ENCODE measurements around the gene HDAC6. TPM values are rescaled to one million over a fixed set of nuclear protein-coding genes. Genes with fewer than 3 reads are reported as not detected.

The HDAC6 gene
- total RNA-seq, 1 experiment from 2014 or later: 49.4 TPM

- no peak for TF ChIP-seq EZH2 (IDR thresholded peaks at IDR 0.05; ENCODE audit: borderline replicate concordance, low read depth, low read length, poor library complexity, severe bottlenecking)
- TF ChIP-seq CTCF (conservative IDR thresholded peaks at IDR 0.05; ENCODE audit: low read depth, low read length): no peak
- Histone ChIP-seq H3K27ac (ENCODE audit: low read depth, low read length, poor library complexity, severe bottlenecking) (no peak overlapping the region), H3K4me1 (ENCODE audit: insufficient read depth, low read length, poor library complexity, severe bottlenecking) (no peaks in the 10 kb centered on the region), H3K9me3 (ENCODE audit: low read depth, low read length, poor library complexity, severe bottlenecking) (no peaks in the 10 kb centered on the region), H3K4me3 (ENCODE audit: low read depth, low read length, poor library complexity, severe bottlenecking) (no peak overlapping the region), H3K36me3 (ENCODE audit: insufficient read depth, low read length, poor library complexity, severe bottlenecking) (no peaks in the 10 kb centered on the region), H3K27me3 (replicated peaks; ENCODE audit: insufficient read depth, low read depth, low read length, poor library complexity) (no peaks in the 10 kb centered on the region)
- intact Hi-C loops (cut with micrococcal nuclease; ENCODE audit: unreplicated experiment): no loop called here
- ChIA-PET POLR2A (ENCODE audit: low non-redundant PET) (no interaction called here), CTCF (interaction anchor here (0.5 kb wide), 1 partner anchor 253 kb away, joined by 6 read pairs; the partner anchor contains the start of gene TBC1D25)
- no peak for DNase-seq (ENCODE audit: low spot score)
- no TSS peak for BruUV-seq (replicated peaks)
These were observed 9.6 kb upstream of the HDAC6 start for GRCh38 chrX:48792219-48792618.

DNA sequence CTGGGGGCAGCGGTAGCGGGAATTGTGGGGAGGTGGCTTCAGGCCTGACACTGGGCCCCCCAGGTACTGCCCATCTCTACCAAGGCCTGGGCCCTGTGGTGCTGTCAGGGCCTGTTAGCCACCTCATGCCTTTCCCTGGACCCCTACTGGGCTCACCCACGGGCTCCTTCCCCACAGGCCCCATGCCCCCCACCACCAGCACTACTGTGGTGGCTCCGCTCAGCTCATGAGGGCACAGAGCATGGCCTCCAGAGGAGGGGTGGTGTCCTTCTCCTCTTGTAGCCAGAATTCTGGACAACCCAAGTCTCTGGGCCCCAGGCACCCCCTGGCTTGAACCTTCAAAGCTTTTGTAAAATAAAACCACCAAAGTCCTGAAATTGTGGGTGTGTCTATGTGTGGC lies 7.9 kb upstream of the HDAC6 start:
- no TSS peak for BruUV-seq (replicated peaks)
- POLR2A ChIA-PET (ENCODE audit: low non-redundant PET): no interaction called here
- no peak for DNase-seq (ENCODE audit: low spot score)

DNA sequence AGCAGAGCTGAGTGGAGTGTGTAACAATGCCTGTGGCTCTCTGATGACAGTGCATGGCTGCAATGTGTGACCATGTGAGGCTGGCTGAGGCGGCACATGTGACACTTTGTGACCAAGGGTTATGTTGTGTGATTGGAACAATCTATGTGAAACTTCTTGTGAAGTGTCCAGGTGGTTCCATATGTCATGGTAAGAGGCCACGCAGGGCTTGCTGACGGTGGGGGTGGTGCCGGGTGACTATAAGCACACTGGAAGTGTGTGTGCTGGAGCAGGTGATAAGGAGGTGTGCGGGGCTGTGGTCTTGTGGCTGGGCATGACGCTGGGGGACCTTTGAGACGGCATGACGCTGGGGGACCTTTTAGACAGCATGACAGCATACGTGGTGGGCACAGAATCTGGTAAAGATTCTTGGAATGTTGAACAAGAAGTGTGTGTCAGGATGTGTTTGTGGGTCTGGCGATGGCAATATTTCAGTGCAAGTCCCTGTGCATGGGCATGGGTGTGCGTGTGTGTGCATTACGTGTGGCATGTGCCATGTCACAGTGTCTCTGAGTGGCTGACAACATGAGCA lies 7.4 kb upstream of the HDAC6 start:
- no peak for DNase-seq (ENCODE audit: low spot score)
- no peak for TF ChIP-seq CTCF (conservative IDR thresholded peaks at IDR 0.05; ENCODE audit: low read depth, low read length)
- no peak for TF ChIP-seq EZH2 (IDR thresholded peaks at IDR 0.05; ENCODE audit: borderline replicate concordance, low read depth, low read length, poor library complexity, severe bottlenecking)
- ChIA-PET POLR2A (ENCODE audit: low non-redundant PET) (no interaction called here), CTCF (no interaction called here)
- H3K27me3 ChIP-seq (replicated peaks; ENCODE audit: insufficient read depth, low read depth, low read length, poor library complexity): no peaks in the 10 kb centered on the region
- H3K36me3 ChIP-seq (ENCODE audit: insufficient read depth, low read length, poor library complexity, severe bottlenecking): no peaks in the 10 kb centered on the region
- H3K27ac ChIP-seq (ENCODE audit: low read depth, low read length, poor library complexity, severe bottlenecking): no peak overlapping the region
- H3K4me3 ChIP-seq (ENCODE audit: low read depth, low read length, poor library complexity, severe bottlenecking): no peak overlapping the region
- BruUV-seq (replicated peaks): no TSS peak
- no peaks in the 10 kb centered on the region for H3K9me3 ChIP-seq (ENCODE audit: low read depth, low read length, poor library complexity, severe bottlenecking)
- no peaks in the 10 kb centered on the region for H3K4me1 ChIP-seq (ENCODE audit: insufficient read depth, low read length, poor library complexity, severe bottlenecking)
- intact Hi-C loops (cut with micrococcal nuclease; ENCODE audit: unreplicated experiment): no loop called here

More for the DNA sequence above, 7.9 kb upstream of the HDAC6 start:
- H3K4me1 ChIP-seq (ENCODE audit: insufficient read depth, low read length, poor library complexity, severe bottlenecking): no peaks in the 10 kb centered on the region
- H3K27ac ChIP-seq (ENCODE audit: low read depth, low read length, poor library complexity, severe bottlenecking): no peak overlapping the region
- intact Hi-C loops (cut with micrococcal nuclease; ENCODE audit: unreplicated experiment): no loop called here
- CTCF ChIA-PET: no interaction called here
- H3K36me3 ChIP-seq (ENCODE audit: insufficient read depth, low read length, poor library complexity, severe bottlenecking): no peaks in the 10 kb centered on the region
- H3K4me3 ChIP-seq (ENCODE audit: low read depth, low read length, poor library complexity, severe bottlenecking): no peak overlapping the region
- H3K27me3 ChIP-seq (replicated peaks; ENCODE audit: insufficient read depth, low read depth, low read length, poor library complexity): no peaks in the 10 kb centered on the region
- TF ChIP-seq CTCF (conservative IDR thresholded peaks at IDR 0.05; ENCODE audit: low read depth, low read length): no peak
- no peak for TF ChIP-seq EZH2 (IDR thresholded peaks at IDR 0.05; ENCODE audit: borderline replicate concordance, low read depth, low read length, poor library complexity, severe bottlenecking)
- no peaks in the 10 kb centered on the region for H3K9me3 ChIP-seq (ENCODE audit: low read depth, low read length, poor library complexity, severe bottlenecking)

Measured in A673 (cell line).